Measurements from ENCODE around the gene CA4. TPM values are rescaled to one million over a fixed set of nuclear protein-coding genes. Genes with fewer than 3 reads are reported as not detected.
"Not testable (repeated sequence)": the region's sequence is repeated elsewhere in the genome, so short reads cannot be mapped to it uniquely, and the experiment has no call there.

The CA4 gene
- total RNA-seq, 2 donors from 2014 or later = 2.9 to 7.0 TPM

GRCh38 chr17:60167065-60167741 is 17.4 kb downstream of the CA4 start:
- intact Hi-C loops (cut with DNase I) = no loop called here
- peak; percentile 78 for DNase-seq (ENCODE audit: low spot score)

GRCh38 chr17:60168654-60169053 is 18.9 kb downstream of the CA4 start:
- intact Hi-C loops (cut with DNase I) = no loop called here
- no peak for DNase-seq (ENCODE audit: low spot score)

DNA sequence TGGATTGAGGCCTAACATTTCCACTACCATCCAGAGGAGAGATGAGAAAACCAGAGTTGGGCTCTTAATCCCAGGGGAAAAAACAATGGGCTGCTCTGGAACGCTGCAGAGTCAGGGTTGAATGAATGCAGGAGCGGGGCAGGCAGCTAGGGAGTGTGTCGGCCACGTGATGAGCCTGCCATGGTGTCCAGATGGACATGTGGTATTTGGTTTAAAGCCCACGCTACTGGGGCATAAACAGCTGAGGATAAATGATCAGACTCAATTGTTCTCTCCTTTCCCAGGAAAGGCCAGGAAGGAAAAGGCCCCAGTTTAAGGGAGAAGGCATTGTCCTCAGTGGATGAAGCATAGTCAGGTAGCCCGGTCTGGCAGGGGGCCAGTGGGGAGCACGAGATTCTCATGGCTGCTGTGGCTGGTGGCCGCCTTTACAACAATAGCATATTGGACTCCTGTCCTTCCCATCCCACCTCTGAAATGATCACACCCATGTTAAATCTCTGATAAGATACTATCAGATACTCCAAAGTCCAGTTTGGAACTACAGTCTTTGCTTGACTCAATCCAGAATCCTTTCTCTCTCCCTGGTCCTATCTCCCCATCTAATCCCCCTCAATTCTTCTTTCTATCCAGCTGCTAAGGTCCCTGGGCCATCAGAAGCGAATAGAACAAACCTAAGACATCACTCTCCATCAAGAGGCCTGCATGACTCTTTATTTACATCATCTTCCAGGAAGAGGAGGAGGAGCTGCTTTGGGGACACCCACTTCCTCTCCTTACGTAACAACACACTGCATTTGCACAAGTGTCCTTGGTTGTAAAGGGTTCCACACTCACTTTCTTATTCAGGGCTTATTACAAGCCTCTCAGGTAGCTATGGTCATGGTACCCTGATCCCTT is 20.4 kb downstream of the CA4 start:
- no peak for DNase-seq (ENCODE audit: low spot score)
- intact Hi-C loops (cut with DNase I) = no loop called here

DNA sequence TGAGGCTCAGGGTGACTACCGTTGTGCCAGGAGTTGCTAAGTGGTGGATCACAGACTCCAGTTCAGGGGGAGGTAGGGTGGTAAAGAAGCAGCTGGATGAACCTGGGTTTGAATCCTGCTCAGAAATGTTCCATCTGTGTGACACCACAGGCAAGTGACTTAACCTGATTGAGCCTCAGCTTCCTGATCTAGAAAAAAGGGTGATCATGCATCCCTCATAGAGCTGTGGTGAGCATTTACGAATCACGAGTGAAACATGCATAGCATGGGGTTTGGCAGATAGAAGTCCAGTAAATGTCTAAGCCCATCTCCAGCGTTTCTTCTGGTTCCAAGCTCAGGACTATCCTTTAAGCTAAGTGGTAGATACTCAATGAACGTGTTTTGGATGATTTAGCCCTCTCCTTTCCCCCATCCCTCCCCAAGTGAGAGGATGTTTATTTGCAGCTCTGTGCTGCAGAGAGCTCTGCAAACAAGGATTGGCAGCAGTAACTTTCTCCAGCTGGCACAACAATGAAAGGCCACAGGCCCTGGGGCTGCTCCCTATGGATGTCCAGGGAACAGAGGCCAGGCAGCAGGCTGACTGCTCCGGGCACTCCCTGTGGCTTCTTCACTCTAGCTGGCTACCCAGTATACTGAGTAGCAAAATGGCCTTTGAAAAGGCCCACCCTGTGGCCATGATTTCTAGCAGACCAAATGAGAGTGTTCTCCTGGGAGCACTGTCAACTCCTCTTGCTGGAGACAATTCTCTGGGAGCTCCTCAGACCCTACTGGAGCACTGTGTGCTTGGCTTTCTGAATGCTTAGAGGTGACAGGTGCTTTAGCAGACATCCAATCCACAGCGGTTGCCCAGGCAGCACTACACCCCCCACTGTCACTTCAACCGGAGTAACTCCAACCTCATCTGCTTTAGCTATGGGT is 21.3 kb downstream of the CA4 start:
- intact Hi-C loops (cut with DNase I) = no loop called here
- no peak for DNase-seq (ENCODE audit: low spot score)

GRCh38 chr17:60171753-60172079 is 21.9 kb downstream of the CA4 start:
- DNase-seq (ENCODE audit: low spot score) = no peak
- intact Hi-C loops (cut with DNase I) = no loop called here

DNA sequence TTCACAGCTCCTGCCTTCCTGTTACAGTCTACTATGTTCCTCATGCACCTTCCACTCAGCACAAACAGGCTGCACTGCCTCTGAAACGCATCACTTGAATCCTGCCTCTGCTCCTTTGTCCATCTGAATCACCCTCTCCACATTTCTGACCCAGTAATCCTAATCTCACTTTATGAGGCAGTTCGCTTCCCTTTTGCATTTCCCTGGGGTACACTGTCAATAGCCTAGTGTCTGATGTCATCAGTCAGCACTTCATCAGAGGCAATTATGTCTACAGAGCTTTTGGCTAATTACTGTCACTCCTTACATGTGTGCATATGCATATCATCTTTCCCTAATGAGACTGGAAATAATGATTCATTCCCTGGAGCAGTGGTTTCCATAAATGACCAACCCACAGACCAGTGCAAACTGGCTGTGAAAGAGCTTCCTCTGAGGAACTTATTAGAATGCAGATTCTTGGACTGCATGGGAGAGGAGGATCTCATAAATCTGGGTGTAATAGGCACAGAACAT is 23.6 kb downstream of the CA4 start:
- no peak for DNase-seq (ENCODE audit: low spot score)
- intact Hi-C loops (cut with DNase I) = no loop called here

GRCh38 chr17:60174035-60174434 is 24.3 kb downstream of the CA4 start:
- intact Hi-C loops (cut with DNase I) = no loop called here
- DNase-seq (ENCODE audit: low spot score) = no peak

- DNase-seq (ENCODE audit: low spot score); intact Hi-C loops (cut with DNase I): not testable (repeated sequence)
These were observed 25.0 kb downstream of the CA4 start for GRCh38 chr17:60174767-60175166.

DNA sequence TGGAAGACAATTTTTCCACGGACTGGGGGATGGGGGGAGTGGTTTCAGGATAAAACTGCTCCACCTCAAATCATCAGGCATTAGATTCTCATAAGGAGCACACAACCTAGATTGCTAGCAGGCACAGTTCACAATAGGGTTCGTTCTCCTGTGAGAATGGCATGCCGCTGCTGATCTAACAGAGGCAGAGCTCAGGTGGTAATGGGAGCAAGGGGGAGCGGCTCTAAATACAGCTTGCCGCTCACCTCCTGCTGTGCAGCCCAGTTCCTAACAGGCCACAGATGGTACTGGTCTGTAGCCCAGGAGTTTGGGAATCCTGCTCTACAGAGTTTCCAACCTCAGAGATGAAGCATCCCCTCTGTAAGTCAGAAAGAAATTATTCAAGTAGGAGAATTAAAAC is 27.0 kb downstream of the CA4 start:
- DNase-seq (ENCODE audit: low spot score); intact Hi-C loops (cut with DNase I): not testable (repeated sequence)

DNA sequence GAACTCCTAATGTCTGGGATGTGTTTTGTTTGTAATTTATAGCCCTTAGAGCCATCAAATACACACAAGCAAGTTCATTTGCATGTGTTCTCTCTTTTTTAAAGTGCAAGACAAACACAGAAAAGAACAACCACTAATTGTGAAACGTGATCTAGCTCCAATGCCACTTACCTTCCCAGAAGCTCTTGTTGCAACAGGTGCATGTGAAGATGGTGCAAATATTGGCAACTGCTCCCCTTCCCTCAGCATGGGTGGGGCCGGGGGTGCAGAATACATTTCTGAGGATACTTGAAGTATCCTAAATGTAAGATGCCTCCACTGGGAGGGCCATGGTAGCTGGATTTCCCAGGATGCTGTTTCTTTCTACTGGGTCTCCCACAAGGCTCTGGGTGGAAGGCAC is 28.4 kb downstream of the CA4 start:
- intact Hi-C loops (cut with DNase I); DNase-seq (ENCODE audit: low spot score): not testable (repeated sequence)

DNA sequence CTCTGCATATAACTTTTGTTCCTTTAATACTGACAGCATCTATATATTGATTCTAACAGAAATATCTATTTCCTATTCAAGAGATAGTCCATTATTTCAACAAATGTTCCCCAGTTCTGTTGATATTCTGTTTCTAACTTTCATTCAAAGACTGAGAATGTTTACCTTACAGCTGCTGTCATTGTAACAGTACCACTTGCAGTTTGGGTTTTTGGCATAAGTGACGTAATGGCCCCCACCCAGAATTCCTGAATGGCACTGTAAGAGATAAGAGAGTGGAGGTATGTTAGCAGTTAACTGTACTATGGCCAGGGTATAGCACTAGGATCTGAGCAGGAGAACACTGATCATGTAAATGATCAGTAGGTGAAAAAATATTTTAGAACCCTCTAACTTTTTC is 30.6 kb downstream of the CA4 start:
- intact Hi-C loops (cut with DNase I); DNase-seq (ENCODE audit: low spot score): not testable (repeated sequence)

- intact Hi-C loops (cut with DNase I); DNase-seq (ENCODE audit: low spot score): not testable (repeated sequence)
These were observed 36.6 kb downstream of the CA4 start for GRCh38 chr17:60186372-60186771.

- DNase-seq (ENCODE audit: low spot score) = not testable (repeated sequence)
These were observed 37.3 kb downstream of the CA4 start for GRCh38 chr17:60186846-60187745.

GRCh38 chr17:60188759-60189158 is 39.0 kb downstream of the CA4 start:
- no peak for DNase-seq (ENCODE audit: low spot score)
- intact Hi-C loops (cut with DNase I) = no loop called here

More at GRCh38 chr17:60186846-60187745, 37.3 kb downstream of the CA4 start:
- intact Hi-C loops (cut with DNase I) = not testable (repeated sequence)

DNA sequence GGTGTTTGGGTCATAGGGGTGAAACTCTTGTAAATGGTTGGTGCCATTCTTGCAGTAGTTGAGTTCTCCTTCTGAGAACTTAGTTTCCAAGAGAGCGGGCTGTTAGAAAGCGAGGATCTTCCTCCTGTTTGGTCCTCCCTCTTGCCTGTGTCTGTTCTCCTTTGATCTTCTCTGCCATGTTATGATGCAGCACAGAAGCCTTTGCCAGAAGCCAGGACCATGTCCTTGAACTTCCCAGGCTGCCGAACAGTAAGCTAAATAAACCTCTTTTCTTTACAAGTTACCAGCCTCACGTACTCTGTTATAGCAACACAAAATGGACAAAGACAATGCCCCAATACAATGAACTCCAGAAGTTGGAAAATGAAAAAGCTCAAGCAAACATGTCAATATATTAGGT is 40.3 kb downstream of the CA4 start:
- intact Hi-C loops (cut with DNase I) = not testable (repeated sequence)

DNA sequence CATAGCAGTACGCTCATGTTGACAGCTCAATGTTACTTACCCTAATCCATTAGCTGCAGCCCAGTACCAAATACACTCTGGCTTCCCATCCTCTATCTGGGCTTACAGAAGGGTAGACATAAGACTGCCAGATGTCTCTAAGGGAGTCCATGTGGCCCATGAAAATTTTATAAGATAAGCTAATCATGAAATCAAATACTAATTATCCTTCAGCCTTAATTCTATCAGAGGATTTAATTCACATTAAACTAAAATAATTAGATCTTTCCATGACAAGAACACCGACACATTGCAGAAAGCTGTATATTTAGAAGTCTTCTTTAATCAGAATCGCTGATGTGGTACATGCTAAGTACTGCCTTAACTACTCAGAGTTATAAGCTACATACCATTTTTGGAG is 43.3 kb downstream of the CA4 start:
- DNase-seq (ENCODE audit: low spot score); intact Hi-C loops (cut with DNase I): not testable (repeated sequence)

More for the DNA sequence above, 40.3 kb downstream of the CA4 start:
- DNase-seq (ENCODE audit: low spot score) = not testable (repeated sequence)

DNA sequence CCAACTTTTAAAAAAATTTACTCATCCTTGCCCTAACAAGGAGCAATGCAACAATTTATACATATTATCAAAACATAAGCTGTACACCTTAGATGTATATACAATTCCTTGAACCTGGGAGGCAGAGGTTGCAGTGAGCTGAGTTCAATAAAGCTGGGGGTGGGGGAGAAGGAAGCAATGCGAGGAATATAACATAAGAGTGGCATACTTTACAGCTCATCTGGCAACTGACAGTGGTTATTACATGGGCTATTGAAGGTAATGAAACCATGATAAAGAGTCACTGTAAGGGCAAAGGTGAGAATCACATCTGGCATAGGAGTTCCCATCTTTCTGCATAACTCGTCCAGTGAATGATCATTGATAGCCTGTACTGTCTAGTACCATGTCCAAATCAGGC is 43.7 kb downstream of the CA4 start:
- DNase-seq (ENCODE audit: low spot score) = no peak
- intact Hi-C loops (cut with DNase I) = no loop called here

GRCh38 chr17:60194141-60194540 is 44.4 kb downstream of the CA4 start:
- DNase-seq (ENCODE audit: low spot score); intact Hi-C loops (cut with DNase I): not testable (repeated sequence)
